Frontal cortex (tissue), 4 donors: Measurements from ENCODE around the gene TMEM179. TPM values are rescaled to one million over a fixed set of nuclear protein-coding genes. Genes with fewer than 3 reads are reported as not detected.
"Not testable (repeated sequence)": the region's sequence is repeated elsewhere in the genome, so short reads cannot be mapped to it uniquely, and the experiment has no call there.

Experiments
- DNase-seq, 2 donors: peaks; one replicate each; pipeline ENCODE4 v3.0.0; 2012; ENCODE audit warnings: low spot score in 2 of 2
- FAIRE-seq: peaks from 2 replicates; lab custom pipeline; 2012; peaks lifted over from hg19 to GRCh38; lab: Jason Lieb, UNC
- total RNA-seq: library from RNA; depleted of rRNA; stranded (reverse); fragments of >200 nt; gene quantifications from one replicate; pipeline ENCODE4 v1.2.3, GENCODE V29; 2014
- donor health status: control.
- donor health status: control.
- donor health status: control.

Gene TMEM179
- total RNA-seq, 1 donor from 2014 or later = 42.0 TPM

DNA sequence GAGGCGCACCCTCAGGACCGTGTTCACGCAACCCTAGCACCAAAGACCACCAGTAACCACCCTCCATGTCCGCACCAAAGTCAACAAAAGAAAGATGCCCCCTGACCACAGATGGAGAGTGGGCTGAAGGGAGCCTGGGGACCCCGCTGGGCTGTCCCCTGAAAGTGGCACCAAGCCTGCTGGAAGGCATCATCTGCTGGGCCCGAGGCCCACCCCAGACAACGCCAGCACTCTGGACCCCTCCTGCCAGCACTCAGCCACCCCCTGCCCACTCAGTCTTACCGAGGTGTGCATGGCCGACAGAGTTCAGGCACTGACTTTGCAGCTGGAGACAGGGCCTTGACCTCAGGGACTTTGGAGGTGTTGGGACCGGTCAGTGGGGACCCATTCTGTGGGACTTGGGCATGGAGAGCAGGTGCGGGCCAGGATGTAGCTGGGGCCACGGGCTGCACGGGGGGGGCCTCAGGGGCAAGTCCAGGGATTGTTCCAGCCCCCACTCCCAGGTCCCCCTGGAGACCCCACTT, 34.4 kb upstream of the TMEM179 start:
- DNase-seq (no peak), FAIRE-seq (no peak)

DNA sequence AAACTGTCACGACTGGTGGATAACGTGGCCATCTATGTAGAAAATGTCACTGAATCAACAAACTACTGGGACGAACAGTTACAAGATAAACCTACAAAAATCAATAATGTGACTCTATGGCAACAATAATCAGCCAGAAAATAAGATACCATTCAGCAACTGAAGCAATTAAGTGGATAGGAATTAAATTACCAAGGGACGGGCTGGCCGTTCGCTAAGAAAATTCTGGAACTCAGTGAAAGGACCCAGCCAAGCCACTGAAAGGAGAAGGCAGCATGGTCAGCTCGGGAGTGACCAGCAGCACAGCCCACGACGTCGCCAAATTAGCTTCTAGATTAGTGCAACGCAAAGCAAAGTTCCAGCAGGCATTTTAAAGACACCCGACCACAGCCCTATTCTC, 33.6 kb upstream of the TMEM179 start:
- FAIRE-seq (no peak), DNase-seq (no peak)

DNA sequence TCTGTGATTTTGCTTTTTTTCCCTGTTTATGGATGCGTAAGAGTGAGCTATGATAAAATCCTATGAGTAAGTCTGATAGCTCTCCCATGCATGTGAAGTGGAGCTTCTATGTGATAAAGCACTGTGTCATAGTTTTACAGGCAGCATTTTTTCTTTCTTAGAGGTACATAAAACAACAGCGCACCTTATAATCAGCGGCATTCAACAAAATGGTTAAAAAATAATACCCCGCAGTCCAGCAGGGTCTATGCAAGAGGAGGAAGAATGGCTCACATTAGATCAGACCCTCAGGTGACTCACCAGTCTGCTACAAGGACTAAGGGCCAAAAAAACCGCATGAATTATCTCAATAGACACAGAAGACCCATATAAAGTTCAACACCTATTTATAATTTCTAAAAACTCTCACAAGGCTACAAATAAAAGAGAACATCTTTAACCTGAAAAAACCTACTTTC, 33.0 kb upstream of the TMEM179 start:
- DNase-seq (no peak), FAIRE-seq (no peak)

DNA sequence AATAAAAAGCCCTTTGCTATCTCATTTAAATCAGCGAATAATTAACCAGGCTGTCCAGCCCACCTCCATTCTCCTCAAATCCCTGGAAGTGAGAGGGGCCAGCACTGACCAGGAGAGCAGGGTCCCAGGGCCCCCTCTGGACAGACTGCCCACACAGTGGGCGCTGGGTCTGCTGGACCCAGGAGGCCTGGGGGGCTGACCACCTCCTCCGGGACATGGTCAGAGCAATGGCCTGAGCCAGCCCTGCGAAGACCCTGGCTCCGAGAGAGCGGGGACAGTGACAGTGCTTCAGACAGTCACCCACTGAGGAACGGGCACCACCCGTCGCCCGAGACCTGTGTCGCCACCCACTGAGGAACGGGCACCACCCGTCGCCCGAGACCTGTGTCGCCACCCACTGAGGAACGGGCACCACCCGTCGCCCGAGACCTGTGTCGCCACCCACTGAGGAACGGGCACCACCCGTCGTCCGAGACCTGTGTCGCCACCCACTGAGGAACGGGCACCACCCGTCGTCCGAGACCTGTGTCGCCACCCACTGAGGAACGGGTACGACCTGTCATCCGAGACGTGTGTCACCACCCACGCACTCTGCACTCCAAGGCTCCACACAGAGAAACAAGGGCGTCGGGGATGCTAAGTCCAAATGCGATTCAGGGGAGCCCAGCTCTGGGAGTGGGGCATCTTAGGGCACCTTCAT, 32.4 kb upstream of the TMEM179 start:
- DNase-seq, FAIRE-seq: not testable (repeated sequence)

DNA sequence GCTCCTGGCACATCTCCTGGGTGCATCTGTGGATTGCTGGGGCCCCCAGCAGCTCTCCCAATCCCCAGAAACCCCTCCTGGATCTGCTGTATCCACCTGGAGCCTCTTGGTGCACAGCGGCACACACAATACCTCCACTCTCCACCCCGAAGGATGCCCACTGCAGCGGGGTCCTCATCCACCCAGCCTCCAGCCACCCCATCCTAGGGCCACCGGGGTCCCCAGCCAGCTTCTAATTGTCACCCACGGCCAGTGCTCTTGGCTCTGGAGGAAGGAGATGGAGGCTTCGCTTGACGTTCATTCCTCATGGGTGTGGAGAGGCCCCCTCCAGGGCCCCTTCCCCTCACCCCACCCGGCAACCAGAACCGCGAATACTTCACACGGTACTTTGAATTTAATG, 31.6 kb upstream of the TMEM179 start:
- DNase-seq (no peak), FAIRE-seq (no peak)

DNA sequence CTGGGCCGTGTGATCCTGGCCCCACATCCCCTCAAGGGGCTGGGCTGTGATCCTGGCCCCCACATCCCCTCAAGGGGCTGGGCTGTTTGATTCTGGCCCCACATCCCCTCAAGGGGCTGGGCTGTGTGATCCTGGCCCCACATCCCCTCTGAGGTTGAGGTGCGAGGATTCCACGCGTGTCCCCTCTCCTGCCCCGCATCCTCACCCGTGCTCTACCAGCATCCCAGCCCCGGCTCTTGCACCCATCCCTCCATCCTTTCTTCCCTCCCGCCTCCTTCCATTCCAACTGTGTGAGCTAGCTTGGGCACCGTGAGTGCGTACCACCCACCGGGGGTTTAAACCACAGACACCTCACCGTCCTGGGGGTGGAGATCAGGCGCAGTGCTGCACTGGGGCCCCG, 31.1 kb upstream of the TMEM179 start:
- DNase-seq (no peak), FAIRE-seq (no peak)

DNA sequence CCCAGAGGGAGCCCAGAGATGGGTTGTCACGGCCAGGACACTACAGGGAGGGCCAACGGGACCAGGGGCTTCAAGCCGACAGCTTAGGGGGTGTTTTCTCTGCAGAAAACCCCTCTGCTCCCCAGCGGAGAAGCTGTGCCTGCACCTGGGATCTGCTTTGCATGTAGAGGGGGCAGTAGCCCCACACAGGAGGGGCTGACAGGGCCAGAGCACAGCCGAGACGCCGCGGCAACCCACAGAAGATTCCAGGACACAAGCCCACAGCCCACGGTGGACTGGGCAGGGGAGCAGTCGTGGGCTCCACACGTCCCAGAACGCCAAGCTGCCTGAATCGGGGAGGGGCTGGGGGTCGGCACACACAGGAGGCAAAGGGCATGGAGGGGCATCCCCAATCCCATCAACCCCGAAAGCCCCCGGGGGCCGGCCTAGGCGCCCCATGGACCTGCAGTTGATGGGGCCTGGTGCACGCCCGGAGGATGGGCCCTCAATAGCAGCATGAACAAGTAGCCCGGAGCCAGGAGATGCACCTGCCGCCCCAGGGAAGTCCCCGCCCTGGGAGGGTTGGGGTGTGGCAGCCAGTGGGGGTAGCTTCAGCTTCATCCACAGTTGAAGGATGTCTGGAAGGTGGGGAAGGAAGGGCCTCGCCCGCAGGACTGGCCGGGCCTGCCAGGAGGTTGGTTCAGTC, 30.5 kb upstream of the TMEM179 start:
- FAIRE-seq (no peak), DNase-seq (no peak)

DNA sequence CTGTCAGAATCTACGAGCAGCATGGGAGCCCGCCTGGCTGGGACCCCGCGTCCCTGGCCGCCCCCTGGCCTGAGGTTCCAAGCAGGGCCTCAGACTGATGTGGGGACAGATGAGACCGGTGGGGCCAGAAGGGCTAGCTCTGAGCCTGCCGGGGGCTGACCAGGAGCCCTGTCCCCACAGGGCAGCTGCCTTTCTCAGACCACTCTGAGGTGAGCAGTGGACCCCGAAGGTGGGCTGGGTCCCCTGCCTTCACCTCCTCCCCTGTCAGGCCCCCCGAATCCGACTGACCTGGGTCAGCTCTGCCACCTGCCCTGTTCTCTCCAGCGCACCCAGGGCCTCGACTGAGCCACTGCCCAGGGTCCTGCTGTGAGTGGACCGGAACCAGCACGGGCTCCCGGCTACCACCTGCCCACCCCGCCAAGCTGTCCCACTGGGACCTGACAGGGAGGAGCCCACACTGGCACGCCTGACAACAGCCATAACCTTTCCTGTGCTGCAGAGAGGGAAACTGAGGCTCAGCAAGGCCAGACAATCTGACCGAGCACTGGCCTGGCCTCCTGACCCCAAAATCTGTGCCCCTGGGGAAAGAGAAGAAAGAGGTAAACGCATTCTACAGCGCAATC, 29.7 kb upstream of the TMEM179 start:
- FAIRE-seq (no peak), DNase-seq (no peak)

DNA sequence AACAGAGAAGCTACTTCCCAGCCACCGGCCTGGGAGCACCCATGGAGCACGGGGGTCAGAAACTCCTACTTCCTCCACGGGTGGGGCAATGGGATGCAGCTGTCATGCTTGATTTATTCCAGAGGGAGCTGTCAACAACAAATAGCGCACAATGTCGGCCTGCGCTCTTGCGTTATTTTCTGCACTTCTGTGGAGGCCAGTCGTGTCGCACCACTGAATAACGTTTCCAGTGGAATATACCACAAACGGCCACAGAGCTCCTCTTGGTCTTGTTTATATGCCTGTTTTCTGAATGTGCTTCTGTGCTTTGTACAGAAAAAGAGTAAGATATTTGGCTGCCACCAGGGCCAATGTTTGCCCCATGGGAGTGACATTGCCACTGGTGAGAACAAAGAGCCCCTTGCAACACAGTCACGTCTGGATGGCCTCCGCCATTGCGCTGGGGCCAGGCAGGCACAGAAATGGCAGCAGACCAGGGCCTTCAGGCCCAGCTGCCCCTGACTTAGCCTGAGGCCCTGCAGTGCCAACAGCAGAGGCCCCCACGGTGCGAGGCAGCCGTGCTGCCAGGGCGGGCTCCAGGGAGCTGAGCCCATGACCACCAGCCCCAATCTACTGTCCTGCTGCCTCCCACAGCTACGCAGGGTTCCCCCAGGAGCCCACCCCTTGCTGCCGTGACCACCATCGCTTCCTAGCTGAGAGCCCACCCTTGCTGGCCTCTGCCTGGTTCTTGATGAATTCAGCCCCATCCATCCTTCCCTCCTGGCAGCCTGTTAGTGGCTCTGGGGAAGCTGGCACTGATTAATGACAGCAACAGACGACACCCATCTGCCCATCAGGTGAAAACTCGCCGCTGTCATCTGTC, 28.9 kb upstream of the TMEM179 start:
- DNase-seq = peak in 1 of 2 donors; percentile 70
- FAIRE-seq = no peak

DNA sequence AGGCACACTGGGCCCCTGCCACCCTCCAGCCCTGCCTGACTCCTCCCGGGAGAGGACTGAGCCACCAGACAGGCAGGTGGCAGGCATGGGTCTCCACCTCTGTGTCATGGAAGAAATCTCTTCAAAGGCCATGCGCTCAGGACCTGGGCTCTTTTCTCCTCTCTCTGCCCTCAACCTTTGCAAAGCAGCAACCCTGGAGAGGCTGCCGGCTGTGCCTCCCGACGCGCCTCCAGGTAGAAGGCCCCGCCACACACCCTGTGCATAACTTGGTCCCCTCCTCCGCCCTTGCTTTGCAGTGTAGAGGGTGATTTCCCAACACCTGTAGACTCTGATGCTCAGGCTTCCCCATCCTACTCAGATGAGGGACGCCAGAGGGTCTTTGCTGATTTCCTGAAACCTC, 28.2 kb upstream of the TMEM179 start:
- DNase-seq (no peak), FAIRE-seq (no peak)

DNA sequence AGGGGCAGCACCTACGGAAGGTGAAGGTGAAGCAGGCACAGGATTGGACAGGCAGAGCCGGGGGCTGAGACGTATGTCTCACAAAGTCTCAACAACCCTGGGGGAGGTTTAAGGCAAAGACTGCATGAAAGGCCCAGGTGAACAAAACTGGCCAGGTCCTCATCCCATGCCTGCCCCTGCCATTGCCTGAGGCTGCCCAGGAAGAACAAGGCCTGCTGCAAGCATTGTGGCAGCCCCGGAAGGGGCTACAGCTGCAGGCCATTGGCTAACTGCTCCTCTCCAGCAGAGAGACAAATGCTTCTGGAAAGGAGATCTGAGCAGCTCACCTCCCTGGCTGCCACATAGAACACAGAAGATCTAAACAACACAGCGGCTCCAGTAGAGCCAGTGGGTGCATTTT, 20.4 kb upstream of the TMEM179 start:
- FAIRE-seq = no peak
- no peak for DNase-seq

DNA sequence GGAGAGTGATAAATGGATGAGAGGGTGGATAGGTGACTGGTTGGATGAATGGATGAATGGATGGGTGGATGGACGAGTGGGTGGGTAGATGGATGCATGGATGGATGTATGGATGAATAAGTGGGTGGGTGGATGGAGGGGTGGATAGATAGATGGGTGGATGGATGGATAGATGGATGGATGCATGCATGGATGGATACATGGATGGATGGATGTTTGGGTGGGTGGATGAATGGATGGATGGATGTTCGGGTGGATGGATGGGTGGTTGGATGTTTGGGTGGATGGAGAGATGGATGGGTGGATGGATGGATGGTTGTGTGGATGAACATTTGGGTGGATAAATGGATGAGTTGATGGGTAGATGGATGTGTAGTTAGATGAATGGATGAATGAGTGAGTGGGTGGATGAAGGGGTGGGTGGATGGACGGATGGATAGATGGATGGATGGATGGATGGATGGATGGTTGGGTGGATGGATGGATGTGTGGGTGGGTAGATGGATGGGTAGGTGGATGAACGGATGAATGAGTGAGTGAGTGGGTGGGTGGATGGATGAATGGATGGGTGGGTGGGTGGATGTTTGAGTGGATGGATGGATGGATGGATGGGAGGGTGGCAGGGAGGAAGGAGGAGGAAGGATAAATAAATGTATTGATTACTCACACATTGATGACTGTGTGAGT, 9.7 kb upstream of the TMEM179 start:
- FAIRE-seq (no peak), DNase-seq (no peak)

DNA sequence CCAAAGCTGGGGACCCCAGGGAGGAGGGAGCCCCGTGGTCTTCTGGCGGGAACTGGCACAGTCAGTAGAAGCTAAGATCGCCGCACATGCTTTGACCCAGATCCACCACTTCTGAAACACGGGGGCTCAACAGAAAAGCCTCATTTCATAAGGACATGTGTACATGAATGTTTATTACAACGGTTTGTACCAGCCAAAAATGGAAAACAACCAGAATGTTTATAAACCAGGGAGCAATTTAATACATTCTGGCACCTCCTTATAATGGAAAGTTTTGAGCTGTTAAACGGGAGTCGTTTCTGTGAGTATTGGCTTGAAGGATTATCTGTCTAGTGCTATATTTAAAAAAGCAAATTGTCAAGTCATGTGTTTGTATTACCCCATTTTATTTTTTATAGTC, 7.3 kb upstream of the TMEM179 start:
- no peak for DNase-seq
- peak; percentile 28 for FAIRE-seq

DNA sequence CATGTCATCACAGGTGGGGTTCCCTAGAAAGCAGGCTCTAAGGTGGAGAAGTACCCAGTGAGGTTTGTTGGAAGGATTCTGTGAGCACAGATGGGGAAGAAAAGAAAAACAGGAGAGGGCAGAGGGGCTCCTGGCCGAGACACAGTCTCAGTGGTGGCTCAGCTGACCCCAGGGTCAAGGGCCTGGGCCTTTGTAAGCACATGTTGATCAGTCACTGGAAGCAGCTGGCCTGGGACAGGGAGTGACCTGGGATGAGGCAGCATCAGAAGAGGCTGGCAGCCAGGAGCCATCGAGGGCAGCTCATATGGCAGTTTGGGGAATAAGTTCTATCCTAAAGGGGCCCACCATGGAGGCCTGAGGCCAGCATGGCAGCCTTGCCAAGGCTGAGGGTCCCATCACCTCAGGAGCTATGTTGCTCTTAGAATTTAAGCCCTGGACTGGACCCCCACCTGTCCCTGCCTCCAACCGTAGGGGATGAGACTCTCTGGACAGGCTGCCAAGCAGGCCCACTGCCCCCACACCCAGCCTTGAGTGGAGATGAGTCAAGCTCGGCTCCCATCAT, 6.3 kb upstream of the TMEM179 start:
- FAIRE-seq (no peak), DNase-seq (no peak)

DNA sequence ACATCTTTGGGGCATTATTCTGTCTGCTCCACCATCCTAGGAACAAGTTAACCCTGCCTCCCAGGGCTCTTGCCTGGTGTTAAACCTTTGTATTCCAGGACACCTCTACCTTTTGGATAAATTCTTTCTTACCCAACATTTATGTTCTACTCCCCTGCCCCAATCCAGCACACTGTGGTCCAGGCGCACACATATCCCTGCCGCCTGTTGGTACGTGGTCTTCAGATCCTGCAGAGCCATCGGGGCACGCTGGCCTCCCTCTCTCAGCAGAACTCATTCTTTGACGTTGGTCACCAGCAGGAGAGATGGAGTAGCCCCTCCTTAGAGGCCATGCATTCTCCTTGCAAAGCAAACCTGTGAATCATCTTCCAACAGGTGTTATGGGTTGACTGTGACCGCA, 5.1 kb upstream of the TMEM179 start:
- no peak for FAIRE-seq

DNA sequence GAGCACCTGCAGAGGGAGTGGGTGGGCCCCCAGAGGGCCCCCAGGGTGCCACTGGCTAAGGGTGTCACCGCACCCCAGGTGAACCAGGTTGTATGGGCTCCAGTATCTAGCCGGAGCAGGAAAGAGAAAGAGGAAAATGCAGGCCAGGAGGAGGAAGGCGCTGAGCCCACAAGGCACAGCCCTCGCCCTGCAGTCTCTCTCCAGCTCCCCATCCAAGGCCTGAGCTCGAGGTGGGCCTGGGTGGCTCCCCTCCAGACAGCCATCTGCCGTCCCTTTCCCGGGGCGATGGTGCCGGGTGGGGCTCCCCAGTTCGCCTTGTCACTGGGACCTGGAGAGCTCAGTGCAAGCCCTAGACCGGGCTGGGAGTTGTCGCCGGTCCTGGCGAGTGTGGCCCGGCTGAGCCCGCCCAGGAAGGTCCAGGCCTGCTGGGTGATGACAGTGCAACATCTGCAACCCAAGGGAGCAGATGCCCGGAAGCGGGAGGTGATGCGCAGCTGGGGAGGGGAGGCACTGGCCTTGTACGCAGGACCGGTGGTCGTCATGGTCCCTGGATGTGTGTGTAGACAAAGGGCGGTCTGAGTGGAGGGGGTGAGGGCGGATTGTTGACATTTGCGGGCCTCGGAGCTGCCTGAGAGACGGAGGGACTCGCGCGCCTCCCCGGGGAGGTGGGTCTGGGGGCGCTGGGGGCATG, 716 bp downstream of the TMEM179 start:
- peak; percentile 27 to 30 for DNase-seq
- FAIRE-seq = no peak

More for the DNA sequence above, 5.1 kb upstream of the TMEM179 start:
- no peak for DNase-seq

DNA sequence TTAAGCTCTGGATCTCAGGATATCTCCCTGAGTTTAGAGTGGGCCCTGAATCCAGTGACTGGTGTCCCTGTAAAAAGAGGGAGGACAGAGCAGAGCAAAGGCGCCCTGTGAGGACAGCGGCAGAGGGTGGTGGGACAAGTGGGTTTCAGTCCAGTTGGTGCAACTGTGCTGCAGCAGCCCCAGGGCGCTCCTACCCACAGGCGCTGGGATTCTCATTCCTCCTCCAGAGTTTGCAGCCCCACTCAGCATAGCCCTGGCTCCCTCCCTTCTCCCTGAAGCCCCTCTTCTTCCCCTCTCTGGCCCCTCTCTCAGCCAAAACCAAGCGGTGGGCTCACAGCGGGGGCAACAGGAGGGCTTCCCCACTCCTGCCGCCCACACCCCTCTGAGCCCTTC, 1.6 kb downstream of the TMEM179 start:
- FAIRE-seq (no peak), DNase-seq (no peak)

DNA sequence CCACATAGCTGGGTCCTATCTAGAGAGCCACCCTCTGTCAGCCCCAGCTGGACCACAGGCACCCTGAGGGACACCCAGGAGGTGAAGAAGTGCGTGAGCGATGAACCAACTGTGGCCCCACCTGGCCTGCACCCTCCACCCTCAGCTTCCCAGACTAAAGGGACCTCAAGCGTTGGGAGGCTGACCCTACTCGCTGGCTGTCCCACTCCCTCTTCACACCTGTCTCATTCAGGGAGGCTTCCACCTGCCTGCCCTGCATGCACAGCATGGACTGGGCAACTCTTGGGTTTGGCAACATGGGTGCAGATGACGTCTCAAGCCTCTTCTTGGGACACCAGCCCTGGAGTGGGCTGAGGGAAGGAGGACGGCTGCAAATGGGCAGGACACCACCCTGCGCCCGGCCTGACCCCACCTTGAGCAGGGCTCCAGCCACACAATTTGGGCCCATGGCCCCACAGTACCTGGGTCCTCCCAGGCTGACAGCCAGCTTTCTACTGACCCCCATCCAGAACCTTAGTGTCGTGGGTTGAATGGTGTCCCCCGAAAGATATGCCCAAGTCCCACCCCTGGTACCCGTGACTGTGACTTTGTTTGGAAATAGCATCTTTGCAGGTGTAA, 2.1 kb downstream of the TMEM179 start:
- DNase-seq (peak in 1 of 2 donors; percentile 12), FAIRE-seq (no peak)
